Measurements from ENCODE around the gene INHA.

The INHA gene

DNA sequence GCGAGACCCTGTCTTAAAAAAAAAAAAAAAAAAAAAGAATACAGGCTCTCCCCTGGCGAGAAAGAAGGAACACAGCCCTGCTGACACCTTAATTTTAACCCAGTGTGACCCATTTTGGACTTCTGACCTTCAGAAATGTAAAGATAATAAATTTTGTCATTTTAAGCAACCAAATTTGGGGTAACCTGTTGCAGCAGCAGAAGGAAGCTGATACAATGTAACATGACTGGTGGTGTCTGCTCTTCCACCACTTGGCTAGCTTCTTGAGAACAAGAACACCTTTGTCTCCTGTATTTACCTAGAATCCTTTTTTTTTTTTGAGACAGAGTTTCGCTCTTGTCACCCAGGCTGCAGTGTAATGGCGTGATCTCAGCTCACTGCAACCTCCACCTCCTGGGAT lies 19.0 kb downstream of the INHA start:
- TF ChIP-seq, protein P1, sequence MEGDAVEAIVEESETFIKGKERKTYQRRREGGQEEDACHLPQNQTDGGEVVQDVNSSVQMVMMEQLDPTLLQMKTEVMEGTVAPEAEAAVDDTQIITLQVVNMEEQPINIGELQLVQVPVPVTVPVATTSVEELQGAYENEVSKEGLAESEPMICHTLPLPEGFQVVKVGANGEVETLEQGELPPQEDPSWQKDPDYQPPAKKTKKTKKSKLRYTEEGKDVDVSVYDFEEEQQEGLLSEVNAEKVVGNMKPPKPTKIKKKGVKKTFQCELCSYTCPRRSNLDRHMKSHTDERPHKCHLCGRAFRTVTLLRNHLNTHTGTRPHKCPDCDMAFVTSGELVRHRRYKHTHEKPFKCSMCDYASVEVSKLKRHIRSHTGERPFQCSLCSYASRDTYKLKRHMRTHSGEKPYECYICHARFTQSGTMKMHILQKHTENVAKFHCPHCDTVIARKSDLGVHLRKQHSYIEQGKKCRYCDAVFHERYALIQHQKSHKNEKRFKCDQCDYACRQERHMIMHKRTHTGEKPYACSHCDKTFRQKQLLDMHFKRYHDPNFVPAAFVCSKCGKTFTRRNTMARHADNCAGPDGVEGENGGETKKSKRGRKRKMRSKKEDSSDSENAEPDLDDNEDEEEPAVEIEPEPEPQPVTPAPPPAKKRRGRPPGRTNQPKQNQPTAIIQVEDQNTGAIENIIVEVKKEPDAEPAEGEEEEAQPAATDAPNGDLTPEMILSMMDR (IDR thresholded peaks at IDR 0.05; ENCODE audit: low read depth, low read length), result no peak

DNA sequence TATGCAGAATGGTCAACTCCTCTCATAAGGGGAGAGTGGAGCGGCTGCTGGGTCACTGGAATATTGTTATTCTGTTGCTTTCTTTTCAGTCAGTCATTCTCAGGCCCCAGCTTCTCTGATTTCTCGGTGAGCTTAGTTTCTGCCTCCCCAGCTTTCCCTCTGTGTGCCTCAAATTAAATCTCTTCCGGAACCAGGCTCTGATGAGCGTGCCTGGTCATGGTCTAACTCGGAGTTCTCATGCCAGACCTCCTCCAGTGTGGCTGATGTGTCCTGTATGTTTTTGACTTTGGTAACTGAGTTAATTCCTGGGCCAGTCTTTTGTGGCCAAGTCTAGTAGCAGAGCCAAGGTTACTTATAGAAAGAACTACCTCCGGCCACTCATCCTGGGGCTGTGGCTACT lies 20.6 kb downstream of the INHA start:
- no peak for DNase-seq (ENCODE audit: extremely low read depth, low read depth)
- TF ChIP-seq, protein P1 (IDR thresholded peaks at IDR 0.05; ENCODE audit: low read depth, low read length), result no peak

More for the DNA sequence above, 19.0 kb downstream of the INHA start:
- DNase-seq (ENCODE audit: extremely low read depth, low read depth), result no peak

DNA sequence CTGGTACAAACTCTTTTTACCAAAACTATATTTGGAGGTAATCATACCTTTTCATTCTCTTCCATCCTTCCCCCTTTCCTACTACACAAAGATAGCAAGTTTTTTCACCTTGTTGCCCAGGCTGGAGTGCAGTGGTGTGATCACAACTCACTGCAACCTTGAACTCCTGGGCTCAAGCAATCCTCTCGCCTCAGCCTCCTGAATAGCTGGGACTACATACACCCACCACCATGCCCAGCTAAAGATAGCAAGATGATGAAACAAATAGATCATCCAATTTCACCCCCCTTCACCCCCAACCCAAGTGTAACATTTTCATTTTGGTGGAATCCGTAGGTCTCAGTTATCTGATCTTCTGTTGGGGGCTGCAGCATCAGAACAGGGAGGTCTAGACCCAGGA lies 21.0 kb downstream of the INHA start:
- TF ChIP-seq, protein P1 (IDR thresholded peaks at IDR 0.05; ENCODE audit: low read depth, low read length), result no peak
- DNase-seq (ENCODE audit: extremely low read depth, low read depth), result no peak

DNA sequence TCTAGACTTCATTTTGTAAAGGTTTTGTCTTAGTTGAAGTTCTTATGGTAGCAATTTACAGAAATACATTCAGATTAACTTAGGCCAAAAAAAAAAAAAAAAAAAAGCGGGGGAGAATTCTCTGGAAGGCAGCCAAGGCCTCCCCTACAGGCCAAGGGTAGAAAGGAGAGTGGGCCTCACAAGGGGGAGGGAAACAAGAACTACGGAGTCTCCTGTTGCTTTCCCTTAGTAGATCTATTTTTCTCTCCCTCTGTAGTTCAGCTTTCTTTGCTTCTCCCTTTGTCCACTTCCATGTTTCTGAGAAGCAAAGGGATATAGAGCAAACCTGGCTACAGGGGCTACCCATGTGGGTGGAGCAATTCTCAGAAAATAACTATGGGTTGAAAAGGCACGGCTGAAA lies 23.1 kb downstream of the INHA start:
- DNase-seq (ENCODE audit: extremely low read depth, low read depth), result no peak
- TF ChIP-seq, protein P1 (IDR thresholded peaks at IDR 0.05; ENCODE audit: low read depth, low read length), result no peak

DNA sequence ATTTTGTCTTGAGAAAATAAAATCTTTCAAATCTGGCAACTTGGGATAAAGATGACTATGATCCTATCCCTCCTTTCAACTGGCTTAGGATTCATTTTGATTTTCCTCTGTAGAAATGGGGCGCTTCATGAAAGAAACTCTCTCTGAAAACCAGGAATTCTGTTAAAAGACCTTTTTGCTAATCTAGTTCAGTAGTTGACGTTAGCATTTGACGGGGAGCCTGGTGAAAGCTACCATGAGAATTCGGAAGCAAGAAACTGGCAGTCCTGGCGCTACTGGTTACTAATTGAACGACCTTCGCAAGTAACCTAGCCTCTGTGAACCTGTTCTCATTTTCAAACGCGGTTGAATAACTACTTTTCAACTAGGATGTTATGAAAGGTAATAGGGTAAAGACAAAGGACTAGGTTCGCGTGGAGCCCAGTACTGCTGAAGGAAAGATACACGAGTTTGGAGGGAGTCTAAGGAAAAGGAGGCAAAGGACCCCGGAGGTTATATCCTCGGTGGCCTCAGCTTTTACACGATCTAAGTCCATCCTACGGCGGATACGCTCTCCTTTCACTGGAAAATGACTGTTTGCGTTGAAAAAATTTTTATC lies 24.9 kb downstream of the INHA start:
- DNase-seq (ENCODE audit: extremely low read depth, low read depth), result no peak
- TF ChIP-seq, protein P1 (IDR thresholded peaks at IDR 0.05; ENCODE audit: low read depth, low read length), result no peak

DNA sequence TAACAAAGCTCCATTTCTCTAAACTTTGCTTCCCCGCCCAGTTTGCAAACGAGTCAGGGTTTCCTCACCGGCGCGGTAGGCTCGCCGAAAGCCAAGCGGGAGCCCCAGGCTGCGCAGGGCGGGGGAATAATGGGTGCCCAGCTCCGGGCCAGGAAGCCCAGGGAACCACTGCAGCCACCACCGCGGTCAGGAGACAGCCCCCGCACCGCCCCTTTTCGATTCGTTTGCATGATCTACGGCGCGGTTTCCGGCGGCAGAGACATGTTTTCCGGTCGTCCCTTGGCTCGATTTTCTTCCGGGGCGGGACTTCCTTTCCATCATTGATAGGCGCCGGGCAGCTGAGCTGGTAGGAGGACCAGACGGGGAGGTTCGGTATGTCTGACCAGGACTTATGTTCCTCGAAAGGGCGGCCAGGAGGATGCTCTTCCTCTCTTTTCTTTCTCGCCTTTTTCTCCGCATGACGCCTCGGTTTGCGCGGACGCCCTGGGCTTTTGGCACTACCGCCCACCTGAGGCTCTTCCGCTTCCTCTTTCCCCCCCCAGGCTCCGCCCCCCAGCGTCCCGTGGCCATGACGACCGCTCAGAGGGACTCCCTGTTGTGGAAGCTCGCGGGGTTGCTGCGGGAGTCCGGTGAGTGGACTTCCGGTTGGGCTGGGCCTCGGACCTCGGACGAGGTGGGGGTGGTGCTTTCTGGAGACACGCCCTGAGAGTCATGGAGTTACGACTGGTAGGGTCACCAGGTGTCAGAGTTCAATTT lies 25.6 kb downstream of the INHA start, which contains the start of gene STK11IP:
TSS of gene STK11IP (plus strand) at position 306 of the 756 bp plus-strand sequence. CDS start at position 569, 263 bp downstream.
- TF ChIP-seq, protein P1 (IDR thresholded peaks at IDR 0.05; ENCODE audit: low read depth, low read length), result no peak
- peak; percentile 91 for DNase-seq (ENCODE audit: extremely low read depth, low read depth)
